GM19463 (cell line): ENCODE measurements around the gene EHMT1.
A peak's percentile ranks its signal among the peaks of the same experiment; 100 is the strongest.
"Not testable (repeated sequence)": the region's sequence is repeated elsewhere in the genome, so short reads cannot be mapped to it uniquely, and the experiment has no call there.

Experiments
- ATAC-seq: cut with Tn5 transposase; IDR thresholded peaks from one replicate; pipeline ENCODE4 v1.9.1; 2021; ENCODE audit warnings: mild to moderate bottlenecking, moderate library complexity; ENCODE audit not compliant: unreplicated experiment

EHMT1 gene

GRCh38 chr9:137800196-137801022, 181.6 kb downstream of the EHMT1 start:
- no peak for ATAC-seq

GRCh38 chr9:137801023-137801319, 182.2 kb downstream of the EHMT1 start:
- no peak for ATAC-seq

GRCh38 chr9:137802021-137802420, 183.2 kb downstream of the EHMT1 start:
- no peak for ATAC-seq

GRCh38 chr9:137802521-137803243, 183.9 kb downstream of the EHMT1 start:
- no peak for ATAC-seq

GRCh38 chr9:137804908-137805630, 186.3 kb downstream of the EHMT1 start:
- no peak for ATAC-seq

GRCh38 chr9:137807721-137808703, 189.2 kb downstream of the EHMT1 start:
- ATAC-seq = no peak

- ATAC-seq = no peak
Observed at GRCh38 chr9:137809040-137809576, 190.3 kb downstream of the EHMT1 start.

- ATAC-seq = not testable (repeated sequence)
Observed at GRCh38 chr9:137809726-137810450, 191.1 kb downstream of the EHMT1 start.

GRCh38 chr9:137811283-137811870, 192.6 kb downstream of the EHMT1 start:
- ATAC-seq = no peak

GRCh38 chr9:137812356-137813023, 193.7 kb downstream of the EHMT1 start:
- ATAC-seq = no peak

- no peak for ATAC-seq
Observed at GRCh38 chr9:137813167-137813566, 194.4 kb downstream of the EHMT1 start.

- no peak for ATAC-seq
Observed at GRCh38 chr9:137813651-137814415, 195.0 kb downstream of the EHMT1 start.

GRCh38 chr9:137814436-137814835, 195.6 kb downstream of the EHMT1 start:
- ATAC-seq = no peak

- ATAC-seq = no peak
Observed at GRCh38 chr9:137814841-137815240, 196.0 kb downstream of the EHMT1 start.

GRCh38 chr9:137815256-137816255, 196.8 kb downstream of the EHMT1 start:
- no peak for ATAC-seq

GRCh38 chr9:137816531-137817235, 197.9 kb downstream of the EHMT1 start:
- peak; percentile 84 for ATAC-seq
